Measurements from ENCODE around the gene TNP2. TPM values are rescaled to one million over a fixed set of nuclear protein-coding genes. Genes with fewer than 3 reads are reported as not detected.

Gene TNP2
- total and polyA plus RNA-seq, 2 donors (not counting 3 experiments of a cell fraction or from before 2014, with no cell fraction given) = not detected

- no TSS peak for BruUV-seq (replicated peaks)
- DNase-seq (ENCODE audit: low read depth, low spot score) (no peak), FAIRE-seq (no peak)
- Histone ChIP-seq H4K20me1 (replicated peaks; ENCODE audit: control insufficient read depth, extremely low read depth, insufficient read depth, low read length) (no peaks in the 10 kb centered on the region), H3K9ac (replicated peaks; ENCODE audit: extremely low read depth, insufficient read depth, low read length) (no peak overlapping the region), H3K4me3 (replicated peaks in 1 of 3; ENCODE audit: insufficient read depth in 1 of 3, low read depth in 1 of 3, low read length in 3 of 3) (no peak overlapping the region), H3K9me3 (replicated peaks; ENCODE audit: control insufficient read depth, insufficient read depth, low read length) (no peaks in the 10 kb centered on the region), H3K79me2 (ENCODE audit: control insufficient read depth, insufficient read depth, low read length) (no peaks in the 10 kb centered on the region), H3K9me1 (replicated peaks; ENCODE audit: control insufficient read depth, extremely low read depth, insufficient read depth, low read length) (no peaks in the 10 kb centered on the region), H3K36me3 (ENCODE audit: control insufficient read depth in 2 of 2, extremely low read depth in 1 of 2, insufficient read depth in 2 of 2, low read length in 2 of 2) (no peaks in the 10 kb centered on the region), H3K4me1 (ENCODE audit: control insufficient read depth, extremely low read depth, insufficient read depth, low read length) (no peaks in the 10 kb centered on the region), H3K27me3 (ENCODE audit: control insufficient read depth in 2 of 2, insufficient read depth in 2 of 2, low read length in 2 of 2) (peaks cover 2 to 3% of the 10 kb centered on the region in 2 experiments), H3K4me2 (ENCODE audit: insufficient read depth, low read length) (no peak overlapping the region), H3K27ac (ENCODE audit: insufficient read depth, low read depth, low read length) (no peak overlapping the region), H2AFZ (ENCODE audit: low read depth, low read length) (no peak overlapping the region)
- ChIA-PET POLR2A (interaction anchor here (0.7 kb wide), 1 partner anchor 140 kb away, joined by 4 read pairs; no protein-coding TSS in a partner anchor), CTCF (interaction anchor here (0.7 to 1.9 kb wide), 2 partner anchors 246 to 277 kb away, joined by 3 to 9 read pairs; no protein-coding TSS in a partner anchor)
- dilution Hi-C loops (cut with MboI; ENCODE audit: extremely low pct_ligation_motif_present, low sequenced_read_pairs) (no loop called here), intact Hi-C loops (cut with micrococcal nuclease) (no loop called here)
- TF ChIP-seq CTCF (IDR thresholded peaks at IDR 0.05; ENCODE audit: extremely low read depth in 1 of 2, insufficient read depth in 1 of 2, low read depth in 1 of 2, low read length in 2 of 2) (no peak), MAX (IDR thresholded peaks at IDR 0.05; ENCODE audit: insufficient read depth, insufficient read length) (no peak), GATA2 (IDR thresholded peaks at IDR 0.05; ENCODE audit: insufficient read depth, insufficient read length, low read depth, low read length) (no peak), EZH2 (IDR thresholded peaks at IDR 0.05; ENCODE audit: borderline replicate concordance, low read depth, low read length, severe bottlenecking) (no peak), MYC (IDR thresholded peaks at IDR 0.05; ENCODE audit: low read depth, low read length) (no peak), JUN (IDR thresholded peaks at IDR 0.05; ENCODE audit: borderline replicate concordance, insufficient read depth, insufficient read length, low read depth) (no peak), POLR2AphosphoS5 (IDR thresholded peaks at IDR 0.05; ENCODE audit: insufficient read depth, low read depth, low read length) (no peak), FOS (IDR thresholded peaks at IDR 0.05; ENCODE audit: borderline replicate concordance, insufficient read depth, low read length) (no peak), POLR2A (IDR thresholded peaks at IDR 0.05; ENCODE audit: low read depth, low read length) (no peak)
Observed at GRCh38 chr16:11248133-11248532, 21.0 kb downstream of the TNP2 start.
